Panc1 (cell line): ENCODE data around the gene DIP2C. TPM values are rescaled to one million over a fixed set of nuclear protein-coding genes. Genes with fewer than 3 reads are reported as not detected.

ENCODE experiments used
- ATAC-seq: fragments of 200-7000 bp; cut with Tn5 transposase; 2 replicates; pipeline ENCODE4 v1.9.1; 2020; ENCODE audit warnings: mild to moderate bottlenecking, moderate library complexity
- BruUV-seq: library from RNA; stranded (reverse); fragments of 400-500 nt; replicated peaks from 2 replicates; lab custom pipeline; 2021; lab: Mats Ljungman, UMichigan
- CTCF ChIA-PET: fragments of 300-600 bp; sonication (Branson Sonifier 250); formaldehyde crosslinking; loops from one replicate; lab custom pipeline; 2022; ENCODE audit warnings: antibody characterized with exemption; lab: Charles Lee
- POLR2A ChIA-PET: fragments of 300-600 bp; sonication (Branson Sonifier 250); formaldehyde crosslinking; loops from one replicate; lab custom pipeline; 2022; ENCODE audit warnings: antibody characterized with exemption; lab: Charles Lee
- DNase-seq: peaks from one replicate; pipeline ENCODE4 v3.0.0-alpha.2; 2010; ENCODE audit warnings: low read depth, low spot score
- H3K27ac ChIP-seq: 2 replicates; pipeline ENCODE4 v1.5.1; 2011; ENCODE audit warnings: mild to moderate bottlenecking, low read length, inconsistent platforms
- H3K27me3 ChIP-seq: fragments of 200-500 bp; sonication (Bioruptor generic); 2 replicates; pipeline ENCODE4 v1.6.0; 2014; ENCODE audit warnings: low read length, inconsistent platforms; ENCODE audit not compliant: control insufficient read depth, insufficient read depth
- H3K36me3 ChIP-seq: fragments of 200-500 bp; sonication (Bioruptor generic); 2 replicates; pipeline ENCODE4 v1.5.1; 2014; ENCODE audit warnings: inconsistent platforms, mild to moderate bottlenecking, low read length, moderate library complexity; ENCODE audit not compliant: control insufficient read depth, insufficient read depth
- H3K4me1 ChIP-seq: 2 replicates; pipeline ENCODE4 v1.5.1; 2011; ENCODE audit warnings: inconsistent platforms, mild to moderate bottlenecking, low read length, moderate library complexity; ENCODE audit not compliant: control insufficient read depth, insufficient read depth
- H3K4me3 ChIP-seq, 2 experiments: 2 replicates each; pipeline ENCODE4 v1.5.1; 2011 to 2012; ENCODE audit warnings: low read depth in 2 of 2, low read length in 2 of 2, mild to moderate bottlenecking in 2 of 2, inconsistent platforms in 1 of 2, moderate library complexity in 1 of 2
- H3K9me3 ChIP-seq: fragments of 200-500 bp; sonication (Bioruptor generic); 2 replicates; pipeline ENCODE4 v1.5.1; 2014; ENCODE audit warnings: low read depth, mild to moderate bottlenecking, inconsistent platforms, low read length, moderate library complexity; ENCODE audit not compliant: control insufficient read depth, insufficient read depth
- CTCF ChIP-seq: fragments of 450-650 bp; IDR thresholded peaks from 2 replicates; pipeline ENCODE4 v1.5.1; 2017; ENCODE audit warnings: mild to moderate bottlenecking
- POLR2AphosphoS5 ChIP-seq: IDR thresholded peaks from 2 replicates; pipeline ENCODE4 v1.6.1; 2012; ENCODE audit warnings: mild to moderate bottlenecking, low read depth, low read length, moderate library complexity
- REST ChIP-seq, 2 experiments: IDR thresholded peaks; 2 replicates each; pipeline ENCODE4 v1.6.1; 2011 to 2012; ENCODE audit warnings: low read depth in 2 of 2, control low read depth in 1 of 2, low read length in 1 of 2, mild to moderate bottlenecking in 1 of 2, moderate library complexity in 1 of 2; ENCODE audit not compliant: insufficient read depth in 1 of 2
- SIN3A ChIP-seq: IDR thresholded peaks from 2 replicates; pipeline ENCODE4 v1.6.1; 2012; ENCODE audit warnings: low read depth, mild to moderate bottlenecking, low read length, moderate library complexity, borderline replicate concordance; ENCODE audit not compliant: insufficient read depth
- TCF7L2 ChIP-seq: IDR thresholded peaks from 2 replicates; pipeline ENCODE4 v1.6.1; 2011; ENCODE audit warnings: mild to moderate bottlenecking, low read depth, low read length, inconsistent platforms
- in situ Hi-C: cut with HindIII; loops from 2 replicates; pipeline ENCODE4 v1.10.0; 2016; ENCODE audit warnings: low sequenced_read_pairs, low pct_unique_long_range_greater_than_20kb
- intact Hi-C: fragments of 100-400 bp; cut with micrococcal nuclease; formaldehyde crosslinking; loops from one replicate; pipeline ENCODE4 v1.10.0; 2022; ENCODE audit not compliant: unreplicated experiment
- total RNA-seq: library from RNA; stranded (reverse); gene quantifications from one replicate; pipeline ENCODE4 v1.2.1, GENCODE V29; 2021; ENCODE audit not compliant: unreplicated experiment

Gene DIP2C
- total RNA-seq, 1 experiment from 2014 or later: 13.2 TPM

GRCh38 chr10:558891-559766 lies 130.3 kb downstream of the DIP2C start:
- DNase-seq: no peak
- Histone ChIP-seq H3K9me3 (no peaks in the 10 kb centered on the region), H3K4me1 (peaks cover 7% of the 10 kb centered on the region), H3K27ac (no peak overlapping the region), H3K4me3 (no peak overlapping the region), H3K36me3 (no peaks in the 10 kb centered on the region), H3K27me3 (no peaks in the 10 kb centered on the region)
- no peak for ATAC-seq
- in situ Hi-C loops: no loop called here
- intact Hi-C loops: no loop called here
- CTCF ChIA-PET: no interaction called here
- POLR2A ChIA-PET: interaction anchor here (0.7 kb wide), 2 partner anchors 12 to 124 kb away, joined by 4 to 9 read pairs; no protein-coding TSS in a partner anchor
- no peak for TF ChIP-seq SIN3A
- TF ChIP-seq POLR2AphosphoS5: no peak
- TF ChIP-seq REST (IDR thresholded peaks at IDR 0.05; ENCODE audit: insufficient read depth in 1 of 2, low read depth in 2 of 2, low read length in 1 of 2): no peak
- TF ChIP-seq TCF7L2: no peak
- no peak for TF ChIP-seq CTCF
- no TSS peak for BruUV-seq

GRCh38 chr10:558364-558763 lies 131.1 kb downstream of the DIP2C start:
- H3K9me3 ChIP-seq: no peaks in the 10 kb centered on the region
- in situ Hi-C loops (no loop called here), intact Hi-C loops (no loop called here)
- H3K4me1 ChIP-seq: peaks cover 7% of the 10 kb centered on the region
- BruUV-seq: no TSS peak
- no peak for TF ChIP-seq SIN3A
- no peak for TF ChIP-seq POLR2AphosphoS5
- TF ChIP-seq CTCF: no peak
- no peak for TF ChIP-seq TCF7L2
- no peak for TF ChIP-seq REST (IDR thresholded peaks at IDR 0.05; ENCODE audit: insufficient read depth in 1 of 2, low read depth in 2 of 2, low read length in 1 of 2)
- no peak for ATAC-seq
- H3K36me3 ChIP-seq: no peaks in the 10 kb centered on the region
- POLR2A ChIA-PET: no interaction called here
- H3K27ac ChIP-seq: no peak overlapping the region
- H3K27me3 ChIP-seq: no peaks in the 10 kb centered on the region
- CTCF ChIA-PET: no interaction called here
- no peak for DNase-seq
- no peak overlapping the region for H3K4me3 ChIP-seq
